ENCODE data around the gene LHX4. TPM values are rescaled to one million over a fixed set of nuclear protein-coding genes. Genes with fewer than 3 reads are reported as not detected.

The LHX4 gene
- total and polyA plus RNA-seq, 2 experiments from 2014 or later: 0.30 TPM; not detected in 1

- Histone ChIP-seq H3K4me2 (ENCODE audit: unreplicated experiment) (no peak overlapping the region), H3K9me3 (ENCODE audit: low read depth) (no peaks in the 10 kb centered on the region), H3K27me3 (replicated peaks; ENCODE audit: insufficient read depth) (no peaks in the 10 kb centered on the region), H3K4me3 (no peak overlapping the region), H3K79me2 (ENCODE audit: insufficient read depth) (no peaks in the 10 kb centered on the region), H3F3A (ENCODE audit: insufficient read depth) (no peaks in the 10 kb centered on the region), H3K9me2 (ENCODE audit: insufficient read depth) (no peaks in the 10 kb centered on the region), H3K36me3 (ENCODE audit: low read depth) (no peaks in the 10 kb centered on the region), H2AFZ (no peak overlapping the region), H3K27ac (no peak overlapping the region), H3K9ac (no peak overlapping the region), H3K4me1 (ENCODE audit: insufficient read depth) (no peaks in the 10 kb centered on the region), H4K20me1 (ENCODE audit: insufficient read depth) (no peaks in the 10 kb centered on the region)
- 73 to 81% methylated on average over 4 of the region's 4 CpGs for WGBS, 2 experiments (ENCODE audit: low coverage in 1 of 2, low lambda C conversion rate in 2 of 2, missing lambda C conversion rate in 2 of 2)
- TF ChIP-seq EZH2phosphoT487 (IDR thresholded peaks at IDR 0.05; ENCODE audit: insufficient read depth, low read depth) (no peak), EZH2 (IDR thresholded peaks at IDR 0.05; ENCODE audit: insufficient read depth, poor library complexity, severe bottlenecking) (no peak)
- DNase-seq: no peak
- in situ Hi-C loops (cut with MboI): no loop called here
Measured at GRCh38 chr1:180210008-180210620, 19.9 kb upstream of the LHX4 start.

DNA sequence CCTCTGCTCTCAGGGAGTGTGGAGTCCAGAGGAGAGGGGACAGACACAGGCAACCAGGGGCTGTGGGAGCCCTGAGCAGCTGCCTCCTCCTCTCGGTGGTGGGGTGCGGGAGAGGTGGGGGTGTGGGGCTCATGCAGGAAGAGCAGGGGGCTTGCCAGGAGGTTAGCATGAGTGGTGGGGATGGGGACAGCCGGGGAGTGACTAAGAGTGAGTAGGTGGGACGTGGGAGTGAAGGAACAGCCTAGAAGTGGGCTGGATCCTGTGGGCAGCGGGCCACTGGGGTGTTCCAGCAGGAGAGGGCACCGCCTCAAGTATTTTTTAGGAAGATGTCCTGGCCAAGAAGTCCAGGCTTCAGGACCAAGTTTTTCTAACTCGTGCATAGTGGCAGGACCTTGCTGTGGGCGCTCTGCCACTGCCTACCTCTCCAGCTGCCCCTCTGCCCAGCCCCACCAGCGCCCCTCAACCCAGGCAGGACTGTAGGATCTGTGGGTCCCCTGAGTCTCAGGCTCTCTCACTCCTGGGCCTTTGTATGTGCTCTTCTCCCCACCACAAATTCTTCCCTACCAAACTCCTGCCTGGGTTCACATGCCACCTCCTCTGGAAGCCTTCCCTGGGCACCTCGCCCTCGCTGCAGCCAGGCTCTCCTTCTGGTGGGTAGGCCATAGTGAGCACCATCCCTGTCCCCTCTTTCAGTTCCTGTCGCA is 18.8 kb upstream of the LHX4 start:
- H3F3A ChIP-seq (ENCODE audit: insufficient read depth): no peaks in the 10 kb centered on the region
- no peaks in the 10 kb centered on the region for H3K9me2 ChIP-seq (ENCODE audit: insufficient read depth)
- in situ Hi-C loops (cut with MboI): no loop called here
- H3K4me2 ChIP-seq (ENCODE audit: unreplicated experiment): no peak overlapping the region
- no peaks in the 10 kb centered on the region for H3K36me3 ChIP-seq (ENCODE audit: low read depth)
- 55 to 69% methylated on average over 11 to 12 of the region's 12 CpGs for WGBS, 2 experiments (ENCODE audit: low coverage in 1 of 2, low lambda C conversion rate in 2 of 2, missing lambda C conversion rate in 2 of 2)
- H4K20me1 ChIP-seq (ENCODE audit: insufficient read depth): no peaks in the 10 kb centered on the region
- TF ChIP-seq EZH2 (IDR thresholded peaks at IDR 0.05; ENCODE audit: insufficient read depth, poor library complexity, severe bottlenecking) (no peak), EZH2phosphoT487 (IDR thresholded peaks at IDR 0.05; ENCODE audit: insufficient read depth, low read depth) (no peak)
- H3K9ac ChIP-seq: no peak overlapping the region
- peak overlapping the region; percentile 22; the same call in 1 of the 2 replicates for H2AFZ ChIP-seq
- H3K9me3 ChIP-seq (ENCODE audit: low read depth): no peaks in the 10 kb centered on the region
- no peaks in the 10 kb centered on the region for H3K4me1 ChIP-seq (ENCODE audit: insufficient read depth)
- H3K27ac ChIP-seq: no peak overlapping the region
- DNase-seq: no peak
- no peaks in the 10 kb centered on the region for H3K27me3 ChIP-seq (replicated peaks; ENCODE audit: insufficient read depth)
- H3K4me3 ChIP-seq: no peak overlapping the region
- H3K79me2 ChIP-seq (ENCODE audit: insufficient read depth): no peaks in the 10 kb centered on the region

GRCh38 chr1:180211860-180212229 is 18.2 kb upstream of the LHX4 start:
- Histone ChIP-seq H3K4me3 (no peak overlapping the region), H3K9ac (no peak overlapping the region), H3K4me2 (ENCODE audit: unreplicated experiment) (no peak overlapping the region), H3K4me1 (ENCODE audit: insufficient read depth) (no peaks in the 10 kb centered on the region), H2AFZ (peak overlapping the region; percentile 22; the same call in 1 of the 2 replicates), H4K20me1 (ENCODE audit: insufficient read depth) (no peaks in the 10 kb centered on the region), H3K27ac (no peak overlapping the region), H3F3A (ENCODE audit: insufficient read depth) (no peaks in the 10 kb centered on the region), H3K27me3 (replicated peaks; ENCODE audit: insufficient read depth) (no peaks in the 10 kb centered on the region), H3K9me2 (ENCODE audit: insufficient read depth) (no peaks in the 10 kb centered on the region), H3K36me3 (ENCODE audit: low read depth) (no peaks in the 10 kb centered on the region), H3K9me3 (ENCODE audit: low read depth) (no peaks in the 10 kb centered on the region), H3K79me2 (ENCODE audit: insufficient read depth) (no peaks in the 10 kb centered on the region)
- WGBS, 2 experiments (ENCODE audit: low coverage in 1 of 2, low lambda C conversion rate in 2 of 2, missing lambda C conversion rate in 2 of 2): 52 to 54% methylated on average over 8 of the region's 8 CpGs
- peak; percentile 29 for DNase-seq
- in situ Hi-C loops (cut with MboI): no loop called here
- TF ChIP-seq EZH2 (IDR thresholded peaks at IDR 0.05; ENCODE audit: insufficient read depth, poor library complexity, severe bottlenecking): no peak
- no peak for TF ChIP-seq EZH2phosphoT487 (IDR thresholded peaks at IDR 0.05; ENCODE audit: insufficient read depth, low read depth)

DNA sequence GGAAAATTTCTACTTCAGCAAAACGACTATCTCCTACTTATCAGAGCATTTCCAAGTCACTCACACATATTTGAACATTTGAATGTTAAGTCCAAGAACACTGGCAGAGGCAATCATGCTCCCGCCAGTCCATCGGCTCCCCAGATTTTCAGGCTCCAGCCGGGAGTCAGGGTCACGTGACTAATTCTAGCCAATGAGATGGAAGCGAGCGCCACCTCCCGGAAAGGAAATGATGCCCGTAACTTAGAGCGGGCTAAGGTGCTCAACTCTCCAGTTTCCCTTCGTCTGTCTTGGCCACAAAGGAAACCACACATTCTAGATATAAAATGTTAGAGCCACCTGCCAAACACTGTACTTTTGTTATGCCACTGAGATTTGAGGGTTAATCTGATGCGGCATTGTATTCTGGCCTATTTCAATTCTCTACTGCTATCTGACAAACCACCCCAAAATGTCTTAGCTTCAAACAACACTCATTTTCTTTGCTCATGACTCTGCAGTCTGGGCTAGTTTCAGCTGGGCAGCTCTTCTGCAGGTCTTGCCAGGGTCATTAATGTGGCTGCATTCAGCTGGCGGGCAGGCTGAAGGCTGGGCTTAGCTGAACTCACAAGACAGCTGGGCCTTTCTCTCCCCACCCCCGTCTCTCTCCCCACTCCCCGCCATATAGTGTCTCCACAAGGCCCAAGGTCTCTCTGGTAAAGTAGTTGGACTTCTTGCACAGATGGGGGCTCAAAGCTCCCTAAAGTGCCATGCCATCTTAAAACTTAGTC is 16.5 kb upstream of the LHX4 start:
- Histone ChIP-seq H3F3A (ENCODE audit: insufficient read depth) (no peaks in the 10 kb centered on the region), H3K27ac (no peak overlapping the region), H4K20me1 (ENCODE audit: insufficient read depth) (no peaks in the 10 kb centered on the region), H2AFZ (peak overlapping the region; percentile 60), H3K9me3 (ENCODE audit: low read depth) (no peaks in the 10 kb centered on the region), H3K27me3 (replicated peaks; ENCODE audit: insufficient read depth) (no peaks in the 10 kb centered on the region), H3K79me2 (ENCODE audit: insufficient read depth) (no peaks in the 10 kb centered on the region), H3K4me3 (no peak overlapping the region), H3K36me3 (ENCODE audit: low read depth) (no peaks in the 10 kb centered on the region), H3K4me2 (ENCODE audit: unreplicated experiment) (peak overlapping the region; percentile 43), H3K9ac (no peak overlapping the region), H3K9me2 (ENCODE audit: insufficient read depth) (no peaks in the 10 kb centered on the region), H3K4me1 (ENCODE audit: insufficient read depth) (no peaks in the 10 kb centered on the region)
- in situ Hi-C loops (cut with MboI): no loop called here
- TF ChIP-seq EZH2 (IDR thresholded peaks at IDR 0.05; ENCODE audit: insufficient read depth, poor library complexity, severe bottlenecking) (no peak), EZH2phosphoT487 (IDR thresholded peaks at IDR 0.05; ENCODE audit: insufficient read depth, low read depth) (no peak)
- peak; percentile 57 for DNase-seq
- WGBS, 2 experiments (ENCODE audit: low coverage in 1 of 2, low lambda C conversion rate in 2 of 2, missing lambda C conversion rate in 2 of 2): 39 to 47% methylated on average over 15 of the region's 15 CpGs
